DMS53 (cell line): ENCODE results near the gene OR8J1.
"Not testable (repeated sequence)": the region's sequence is repeated elsewhere in the genome, so short reads cannot be mapped to it uniquely, and the experiment has no call there.

ENCODE experiments used
- DNase-seq: peaks from one replicate; lab custom pipeline; 2025; lab: John Stamatoyannopoulos, UW

Gene OR8J1, protein sequence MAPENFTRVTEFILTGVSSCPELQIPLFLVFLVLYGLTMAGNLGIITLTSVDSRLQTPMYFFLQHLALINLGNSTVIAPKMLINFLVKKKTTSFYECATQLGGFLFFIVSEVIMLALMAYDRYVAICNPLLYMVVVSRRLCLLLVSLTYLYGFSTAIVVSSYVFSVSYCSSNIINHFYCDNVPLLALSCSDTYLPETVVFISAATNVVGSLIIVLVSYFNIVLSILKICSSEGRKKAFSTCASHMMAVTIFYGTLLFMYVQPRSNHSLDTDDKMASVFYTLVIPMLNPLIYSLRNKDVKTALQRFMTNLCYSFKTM

DNA sequence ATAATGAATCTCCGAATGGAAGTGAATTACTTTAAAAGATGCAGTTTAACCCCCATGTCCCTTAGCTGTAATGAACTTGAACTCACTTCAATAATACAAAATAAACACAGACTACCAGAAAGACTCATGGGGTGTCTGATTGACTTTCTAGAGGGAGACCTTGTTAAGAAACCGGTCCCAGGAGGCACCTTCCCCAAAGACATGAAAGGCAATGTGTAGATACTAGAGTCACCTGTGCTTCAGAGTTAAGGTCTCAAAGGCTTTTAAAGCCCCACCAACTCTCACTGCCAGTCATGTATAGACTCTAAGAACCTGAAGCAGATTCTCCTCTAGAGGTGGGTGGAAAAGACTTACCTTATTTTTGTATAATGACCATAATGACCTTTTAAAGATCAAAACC lies at the start of gene OR8J1:
Gene OR8J1, plus strand, starts transcription at position 301 of the 400 bp plus-strand sequence. CDS start 5,956 bp downstream, outside the sequence.
- DNase-seq: no peak

DNA sequence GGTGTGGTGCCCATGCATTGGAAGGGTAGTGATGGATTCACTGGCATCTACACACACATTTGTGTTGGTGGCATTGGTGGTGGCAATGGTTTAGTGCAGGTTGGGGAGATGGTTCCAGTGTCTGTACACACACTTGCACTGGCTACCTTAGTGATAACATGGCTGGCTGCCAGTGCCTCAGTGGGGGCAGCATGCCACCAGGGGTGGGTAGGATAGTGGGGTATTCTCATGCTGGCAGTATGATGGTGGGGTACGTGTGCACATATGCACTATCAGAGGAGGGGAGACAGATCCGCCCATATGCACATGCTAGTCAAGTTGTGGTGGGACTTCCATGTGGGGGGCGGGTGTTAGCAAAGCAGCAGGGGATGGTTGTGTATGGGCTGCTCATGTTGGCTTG lies 46.3 kb upstream of the OR8J1 start:
- DNase-seq: no peak

DNA sequence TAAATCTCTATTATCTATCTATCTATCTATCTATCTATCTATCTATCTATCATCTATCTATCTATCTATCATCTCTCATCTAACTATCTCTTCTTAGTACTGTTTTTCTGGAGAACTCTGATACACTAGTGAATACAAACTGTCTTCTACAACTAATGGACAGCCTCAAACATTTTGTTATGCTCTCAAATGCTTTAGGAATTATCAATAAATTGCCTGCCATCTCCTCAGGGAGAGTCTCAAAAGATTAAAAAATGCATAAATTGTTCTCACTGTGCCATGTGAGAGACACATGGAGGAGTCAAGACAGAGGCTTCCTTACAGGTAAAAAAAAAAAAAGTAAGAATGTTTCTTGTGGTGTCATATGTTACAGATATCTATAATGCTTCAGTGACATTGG lies 39.2 kb upstream of the OR8J1 start, which contains the start of gene OR8K3:
Gene OR8K3, plus strand, starts transcription at position 301 of the 400 bp plus-strand sequence. CDS start 3,163 bp downstream, outside the sequence.
- no peak for DNase-seq

DNA sequence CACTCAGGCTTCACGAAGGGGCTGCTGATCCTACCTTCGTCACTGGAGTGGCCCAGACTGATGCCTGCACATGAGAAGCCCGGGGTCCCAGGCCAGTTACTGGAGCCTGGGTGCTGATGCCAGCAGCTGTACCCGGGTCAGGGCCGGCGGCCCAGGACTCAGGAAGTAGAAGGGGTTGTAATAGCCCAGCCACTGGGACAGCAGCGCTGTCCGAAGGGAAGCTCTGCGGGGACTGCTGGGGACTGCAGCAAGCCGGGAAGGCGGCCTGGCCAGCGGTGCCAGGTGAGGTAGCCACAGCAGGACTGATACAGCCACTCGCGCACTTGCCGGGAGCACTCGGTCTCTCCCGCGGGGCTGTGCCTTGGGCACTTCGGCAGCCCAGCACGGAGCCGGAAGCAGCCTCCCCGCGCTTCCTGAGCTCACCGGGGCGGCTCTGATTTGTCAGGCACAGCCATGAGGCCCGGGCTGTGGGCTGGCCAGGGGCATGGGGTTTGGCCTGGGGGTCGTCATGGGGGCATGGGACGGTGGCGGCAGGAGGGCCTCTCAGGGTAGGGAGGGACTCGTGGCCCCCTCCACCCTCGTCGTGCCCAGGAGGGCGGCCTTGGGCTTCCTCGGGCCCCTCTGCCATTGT lies 22.1 kb upstream of the OR8J1 start:
- peak; percentile 14 for DNase-seq

DNA sequence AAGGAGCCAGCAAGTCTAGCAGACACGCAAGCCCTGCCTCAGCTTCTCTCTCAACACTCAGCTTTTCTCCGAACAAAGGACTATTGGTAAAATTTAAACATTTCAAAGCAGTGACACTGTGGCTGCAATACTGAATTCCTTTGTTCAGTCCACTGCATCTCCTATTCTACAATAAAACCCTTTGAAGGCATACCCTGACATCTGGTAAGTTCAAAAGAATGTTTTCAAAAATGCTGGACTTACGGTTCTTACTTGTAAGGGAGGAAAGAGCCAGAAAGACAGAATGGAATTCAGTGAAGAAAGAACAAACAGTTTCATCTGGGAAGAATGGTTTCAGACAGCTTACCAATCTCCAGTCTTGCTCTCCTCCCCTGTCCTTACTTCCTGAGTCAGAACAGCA lies 20.9 kb upstream of the OR8J1 start:
- DNase-seq: no peak

DNA sequence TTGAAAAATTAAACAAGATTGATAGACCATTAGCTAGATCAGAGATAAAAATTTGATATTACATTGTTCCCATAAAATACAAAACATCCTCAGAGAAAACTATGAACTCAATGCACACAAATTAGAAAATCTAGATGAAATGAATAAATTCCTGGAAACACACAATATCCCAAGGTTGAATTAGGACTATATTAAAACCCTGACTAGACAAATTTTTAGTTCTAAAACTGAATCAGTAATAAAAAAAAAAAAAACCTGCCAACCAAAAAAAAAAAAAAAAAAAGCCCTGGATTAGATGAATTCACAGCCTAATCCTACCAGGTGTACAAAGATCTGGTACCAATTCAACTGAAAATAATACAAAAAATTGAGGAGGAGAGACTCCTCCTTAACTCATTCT lies 13.8 kb upstream of the OR8J1 start:
- no peak for DNase-seq

DNA sequence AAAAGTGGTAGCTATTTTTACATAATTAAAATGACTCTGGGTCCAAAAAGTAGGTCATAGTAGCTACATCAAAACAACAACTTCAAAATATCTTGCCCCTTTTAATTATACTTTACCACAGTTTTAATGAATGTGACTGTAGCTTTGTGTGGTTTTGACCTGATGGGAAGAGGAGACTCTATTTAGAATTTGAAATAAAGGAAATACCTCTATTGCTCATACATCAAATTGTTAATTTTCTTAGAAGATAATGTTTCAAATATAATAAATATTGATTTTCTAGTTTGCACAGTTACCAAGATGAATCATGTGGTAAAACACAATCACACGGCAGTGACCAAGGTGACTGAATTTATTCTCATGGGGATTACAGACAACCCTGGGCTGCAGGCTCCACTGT lies 8.4 kb upstream of the OR8J1 start, which contains the start of gene OR8K1:
Gene OR8K1, plus strand, starts transcription at position 301 of the 400 bp plus-strand sequence. Its CDS starts 0 bp downstream, at position 301.
- no peak for DNase-seq

DNA sequence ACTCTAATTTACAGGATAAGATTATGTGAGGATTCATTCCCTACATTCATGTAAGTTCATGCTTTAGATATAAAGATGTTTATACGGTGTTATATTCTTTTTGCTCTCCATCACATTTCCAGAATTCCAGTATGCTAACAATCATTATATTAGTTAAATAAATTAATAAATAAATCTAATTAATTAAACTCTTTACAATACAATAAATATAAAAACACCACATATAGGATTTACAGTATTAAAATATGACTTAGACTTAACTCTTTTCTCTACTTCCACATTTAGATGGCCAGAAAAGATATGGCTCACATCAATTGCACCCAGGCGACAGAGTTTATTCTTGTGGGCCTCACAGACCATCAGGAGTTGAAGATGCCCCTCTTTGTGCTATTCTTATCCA lies 21.2 kb downstream of the OR8J1 start, which contains the start of gene OR8U1:
Gene OR8U1, plus strand, starts transcription at position 301 of the 400 bp plus-strand sequence. Its CDS starts 0 bp downstream, at position 301.
- no peak for DNase-seq

DNA sequence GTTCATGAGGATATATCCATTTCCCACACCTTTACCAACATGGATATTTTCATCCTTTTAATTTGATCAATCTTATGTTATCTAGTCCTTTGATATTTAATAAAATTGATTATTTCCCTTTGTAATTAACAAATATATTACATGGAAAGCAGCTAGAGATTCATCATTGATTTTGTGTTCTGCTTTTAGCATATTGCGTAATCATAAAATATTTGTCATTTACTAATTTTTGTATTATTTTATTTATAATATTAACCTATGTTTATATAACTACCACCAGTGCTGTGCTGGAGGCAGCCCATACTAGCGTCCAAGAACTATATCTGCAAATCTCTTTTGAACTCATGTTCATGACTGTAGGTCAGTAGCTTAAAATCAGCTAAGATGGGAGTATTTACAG lies 26.0 kb downstream of the OR8J1 start:
- DNase-seq: no peak

DNA sequence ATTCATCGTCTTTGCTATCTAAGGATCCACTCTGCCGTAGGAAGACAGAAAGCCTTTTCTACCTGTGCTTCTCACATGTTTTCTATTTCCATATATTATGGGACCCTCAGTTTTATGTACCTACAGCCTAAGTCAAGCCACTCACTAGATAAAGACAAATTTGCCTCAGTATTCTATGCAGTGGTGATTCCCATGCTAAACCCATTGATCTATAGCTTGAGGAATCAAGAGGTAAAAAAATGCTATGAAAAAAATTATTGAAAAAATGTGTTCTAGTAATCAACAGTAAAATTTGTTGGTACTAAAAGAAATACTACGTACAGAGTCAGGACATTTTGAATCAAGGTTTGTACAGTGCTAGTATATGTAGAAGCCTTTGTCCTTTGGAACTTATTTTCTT lies 40.3 kb downstream of the OR8J1 start:
- DNase-seq: no peak

DNA sequence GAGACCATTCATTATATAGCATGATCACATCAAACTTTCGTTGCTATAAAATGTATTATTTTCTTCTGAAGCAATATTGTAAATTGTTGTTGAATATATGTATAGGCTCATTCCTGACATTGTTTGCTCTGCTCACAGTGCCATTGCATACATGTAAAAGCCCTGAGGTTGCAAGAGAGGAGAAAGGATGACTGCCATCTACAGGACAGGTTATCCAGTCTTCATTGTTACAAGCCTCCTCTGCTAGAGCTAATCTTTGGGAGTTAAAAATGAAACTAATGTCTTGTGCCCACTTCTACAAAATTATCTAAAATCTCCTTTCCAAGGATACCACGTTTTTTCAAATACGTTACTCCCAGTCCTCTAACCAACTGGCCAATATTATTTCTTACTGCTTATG lies 42.0 kb downstream of the OR8J1 start:
- peak; percentile 53 for DNase-seq

DNA sequence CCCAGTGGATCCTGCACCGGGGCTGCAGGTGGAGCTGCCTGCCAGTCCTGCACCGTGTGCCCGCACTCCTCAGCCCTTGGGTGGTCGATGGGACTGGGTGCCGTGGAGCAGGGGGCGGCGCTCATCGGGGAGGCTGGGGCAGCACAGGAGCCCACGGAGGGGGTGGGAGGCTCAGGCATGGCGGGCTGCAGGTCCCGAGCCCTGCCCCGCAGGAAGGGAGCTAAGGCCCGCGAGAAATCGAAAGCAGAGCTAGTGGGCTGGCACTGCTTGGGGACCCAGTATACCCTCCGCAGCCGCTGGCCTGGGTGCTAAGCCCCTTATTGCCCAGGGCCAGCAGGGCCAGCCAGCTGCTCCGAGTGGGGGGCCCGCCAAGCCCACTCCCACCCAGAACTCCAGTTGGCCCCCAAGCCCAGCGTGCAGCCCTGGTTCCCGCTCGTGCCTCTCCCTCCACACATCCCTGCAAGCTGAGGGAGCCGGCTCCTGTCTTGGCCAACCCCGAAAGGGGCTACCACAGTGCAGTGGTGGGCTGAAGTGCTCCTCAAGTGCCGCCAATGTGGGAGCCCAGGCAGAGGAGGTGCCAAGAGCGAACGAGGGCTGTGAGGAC lies 47.9 kb downstream of the OR8J1 start:
- DNase-seq: not testable (repeated sequence)

DNA sequence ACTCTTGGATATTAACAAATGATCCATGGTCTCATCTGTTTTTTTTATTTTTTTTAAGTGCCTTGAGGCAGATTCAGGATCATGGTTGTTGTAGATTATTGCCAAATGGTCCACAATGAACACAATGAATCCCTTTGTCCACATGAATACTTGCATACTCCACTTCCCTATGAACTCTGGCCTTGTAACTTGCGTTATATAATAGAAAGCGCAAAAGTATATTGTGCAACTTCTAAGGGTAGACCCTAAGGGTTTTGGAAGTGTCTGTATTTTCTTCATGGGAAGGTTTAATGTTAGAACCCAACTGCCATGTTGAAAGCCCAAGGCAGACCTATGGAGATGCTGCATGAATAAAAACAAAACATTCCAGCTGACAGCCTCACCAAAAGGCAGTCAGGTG lies 50.3 kb downstream of the OR8J1 start:
- DNase-seq: no peak

DNA sequence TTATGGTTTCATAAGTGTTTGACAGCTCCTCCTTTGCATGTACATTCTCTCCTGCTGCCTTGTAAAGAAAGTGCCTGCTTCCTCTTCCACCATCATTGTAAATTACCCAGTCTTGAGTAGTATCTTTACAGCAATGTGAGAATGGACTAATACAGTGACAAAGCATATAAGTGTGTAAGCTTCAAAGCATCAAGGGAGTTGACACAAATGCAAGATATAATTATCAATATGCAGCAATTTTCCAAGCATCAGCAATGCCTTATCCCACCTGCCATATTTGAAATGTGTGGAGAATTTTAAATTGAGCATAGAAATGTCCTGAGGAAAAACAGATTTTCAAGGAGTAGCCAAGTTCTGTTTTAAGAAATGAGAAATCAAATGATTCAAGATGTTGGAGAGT lies 56.7 kb downstream of the OR8J1 start:
- DNase-seq: no peak
